ENCODE measurements around the gene CDK16.

DNA sequence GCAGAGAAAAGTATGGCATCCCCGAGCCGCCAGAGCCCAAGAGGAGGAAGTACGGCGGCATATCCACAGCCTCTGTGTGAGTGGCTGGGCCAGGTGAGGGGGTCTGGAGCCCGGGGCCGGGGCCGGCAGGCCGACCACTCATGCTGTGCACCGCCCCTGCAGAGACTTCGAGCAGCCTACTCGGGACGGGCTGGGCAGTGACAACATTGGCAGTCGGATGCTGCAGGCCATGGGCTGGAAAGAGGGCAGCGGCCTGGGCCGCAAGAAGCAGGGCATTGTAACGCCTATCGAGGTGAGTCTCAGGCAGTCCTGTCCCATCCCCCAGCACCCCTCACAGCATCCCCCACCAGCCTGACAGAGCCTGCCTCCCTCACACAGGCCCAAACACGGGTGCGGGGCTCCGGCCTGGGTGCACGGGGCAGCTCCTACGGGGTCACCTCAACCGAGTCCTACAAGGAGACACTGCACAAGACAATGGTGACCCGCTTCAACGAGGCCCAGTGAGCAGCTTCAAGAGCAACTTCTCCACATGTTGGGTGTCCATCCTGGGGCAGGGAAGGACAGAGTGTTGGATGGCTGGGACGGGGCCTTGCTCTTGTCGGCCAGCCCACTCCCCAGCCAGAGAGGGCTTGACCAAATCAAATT lies 32.3 kb upstream of the CDK16 start:
- TF ChIP-seq, protein P1, sequence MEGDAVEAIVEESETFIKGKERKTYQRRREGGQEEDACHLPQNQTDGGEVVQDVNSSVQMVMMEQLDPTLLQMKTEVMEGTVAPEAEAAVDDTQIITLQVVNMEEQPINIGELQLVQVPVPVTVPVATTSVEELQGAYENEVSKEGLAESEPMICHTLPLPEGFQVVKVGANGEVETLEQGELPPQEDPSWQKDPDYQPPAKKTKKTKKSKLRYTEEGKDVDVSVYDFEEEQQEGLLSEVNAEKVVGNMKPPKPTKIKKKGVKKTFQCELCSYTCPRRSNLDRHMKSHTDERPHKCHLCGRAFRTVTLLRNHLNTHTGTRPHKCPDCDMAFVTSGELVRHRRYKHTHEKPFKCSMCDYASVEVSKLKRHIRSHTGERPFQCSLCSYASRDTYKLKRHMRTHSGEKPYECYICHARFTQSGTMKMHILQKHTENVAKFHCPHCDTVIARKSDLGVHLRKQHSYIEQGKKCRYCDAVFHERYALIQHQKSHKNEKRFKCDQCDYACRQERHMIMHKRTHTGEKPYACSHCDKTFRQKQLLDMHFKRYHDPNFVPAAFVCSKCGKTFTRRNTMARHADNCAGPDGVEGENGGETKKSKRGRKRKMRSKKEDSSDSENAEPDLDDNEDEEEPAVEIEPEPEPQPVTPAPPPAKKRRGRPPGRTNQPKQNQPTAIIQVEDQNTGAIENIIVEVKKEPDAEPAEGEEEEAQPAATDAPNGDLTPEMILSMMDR (IDR thresholded peaks at IDR 0.05), result no peak
- TF ChIP-seq POLR2A (IDR thresholded peaks at IDR 0.05), result no peak
